ENCODE data around the gene VAPB. TPM values are rescaled to one million over a fixed set of nuclear protein-coding genes. Genes with fewer than 3 reads are reported as not detected.

VAPB gene
- total RNA-seq, 1 experiment from 2014 or later = 65.1 TPM

- Histone ChIP-seq H3K9ac (ENCODE audit: extremely low read depth, insufficient read length, low read length) (no peak overlapping the region), H3K27me3 (ENCODE audit: insufficient read depth, low read length) (no peaks in the 10 kb centered on the region)
Measured at GRCh38 chr20:58478141-58478805, 89.2 kb downstream of the VAPB start.

More at GRCh38 chr20:58478141-58478805, 89.2 kb downstream of the VAPB start:
- Histone ChIP-seq H3K4ac (ENCODE audit: low read depth, low read length) (no peak overlapping the region), H3K23me2 (ENCODE audit: insufficient read length, low read depth, low read length, poor library complexity, severe bottlenecking) (no peaks in the 10 kb centered on the region), H3K56ac (ENCODE audit: insufficient read length, low read depth, low read length) (no peak overlapping the region), H3K23ac (ENCODE audit: insufficient read length, low read depth, low read length) (no peak overlapping the region), H4K91ac (ENCODE audit: insufficient read length, low read depth, low read length) (no peak overlapping the region), H3K27ac (ENCODE audit: insufficient read length, low read depth, low read length) (no peak overlapping the region), H3K79me2 (ENCODE audit: insufficient read depth, low read length) (no peaks in the 10 kb centered on the region), H3K4me1 (ENCODE audit: insufficient read depth, low read length) (no peaks in the 10 kb centered on the region), H3K9me3 (ENCODE audit: control insufficient read depth, low read depth, low read length) (peaks cover 6% of the 10 kb centered on the region), H3K4me2 (ENCODE audit: insufficient read depth, insufficient read length, low read length) (no peak overlapping the region), H3K79me1 (ENCODE audit: insufficient read depth, low read depth, low read length, poor library complexity, severe bottlenecking) (no peaks in the 10 kb centered on the region), H2AK5ac (ENCODE audit: insufficient read length, low read length) (no peak overlapping the region), H4K20me1 (ENCODE audit: control insufficient read depth, insufficient read depth, insufficient read length) (no peaks in the 10 kb centered on the region), H3K14ac (ENCODE audit: insufficient read depth, low read length) (no peak overlapping the region), H2BK12ac (ENCODE audit: insufficient read length, low read depth, low read length) (no peak overlapping the region), H3K18ac (ENCODE audit: insufficient read length, low read depth, low read length) (no peak overlapping the region), H2BK15ac (ENCODE audit: low read depth, low read length) (no peak overlapping the region), H2BK120ac (ENCODE audit: low read depth, low read length, poor library complexity, severe bottlenecking) (no peak overlapping the region), H2BK5ac (ENCODE audit: insufficient read length, low read length) (no peak overlapping the region), H3T11ph (ENCODE audit: low read length) (no peak overlapping the region), H4K8ac (replicated peaks; ENCODE audit: insufficient read length, low read depth, low read length) (no peak overlapping the region), H2AFZ (ENCODE audit: low read length) (no peak overlapping the region), H4K5ac (ENCODE audit: insufficient read length, low read depth, low read length) (no peak overlapping the region), H2BK20ac (ENCODE audit: low read depth, low read length, poor library complexity, severe bottlenecking) (no peak overlapping the region)
- Mint-ChIP-seq H3K9me3 (peaks cover 24 to 25% of the 10 kb centered on the region in 2 experiments), H3K4me3 (no peak overlapping the region), H3K36me3 (ENCODE audit: insufficient read depth in 1 of 3, low read depth in 3 of 3) (peaks cover 7 to 20% (median 18%) of the 10 kb centered on the region in 3 experiments), H3K27ac (no peak overlapping the region), H3K27me3 (ENCODE audit: low read depth) (peaks cover 12% of the 10 kb centered on the region), H3K4me1 (peaks cover 9 to 13% of the 10 kb centered on the region in 2 experiments)
- TF ChIP-seq CTCF (conservative IDR thresholded peaks at IDR 0.05) = no peak
- no peak for DNase-seq
- WGBS (ENCODE audit: extremely low coverage, insufficient read length, low lambda C conversion rate) = no CpG with 5 or more reads among the region's 3 CpGs
